Neural cell (in vitro differentiated cells): Measurements from ENCODE around the gene LIM2.
"Not testable (repeated sequence)": the region's sequence is repeated elsewhere in the genome, so short reads cannot be mapped to it uniquely, and the experiment has no call there.

ENCODE experiments used
- CTCF ChIP-seq: fragments of 450-650 bp; IDR thresholded peaks from 2 replicates; pipeline ENCODE4 v1.5.1; 2014; ENCODE audit warnings: antibody characterized with exemption, mild to moderate bottlenecking, moderate library complexity; ENCODE audit not compliant: poor library complexity, severe bottlenecking
- EP300 ChIP-seq: fragments of 450-650 bp; conservative IDR thresholded peaks from 2 replicates; pipeline ENCODE4 v1.6.1; 2014; ENCODE audit warnings: antibody characterized with exemption, mild to moderate bottlenecking, moderate library complexity; ENCODE audit not compliant: poor library complexity, severe bottlenecking
- POLR2AphosphoS5 ChIP-seq: IDR thresholded peaks from 2 replicates; pipeline ENCODE4 v1.6.1; 2012
- RAD21 ChIP-seq: fragments of 450-650 bp; conservative IDR thresholded peaks from 2 replicates; pipeline ENCODE4 v1.6.1; 2014; ENCODE audit warnings: antibody characterized with exemption, mild to moderate bottlenecking, moderate library complexity

DNA sequence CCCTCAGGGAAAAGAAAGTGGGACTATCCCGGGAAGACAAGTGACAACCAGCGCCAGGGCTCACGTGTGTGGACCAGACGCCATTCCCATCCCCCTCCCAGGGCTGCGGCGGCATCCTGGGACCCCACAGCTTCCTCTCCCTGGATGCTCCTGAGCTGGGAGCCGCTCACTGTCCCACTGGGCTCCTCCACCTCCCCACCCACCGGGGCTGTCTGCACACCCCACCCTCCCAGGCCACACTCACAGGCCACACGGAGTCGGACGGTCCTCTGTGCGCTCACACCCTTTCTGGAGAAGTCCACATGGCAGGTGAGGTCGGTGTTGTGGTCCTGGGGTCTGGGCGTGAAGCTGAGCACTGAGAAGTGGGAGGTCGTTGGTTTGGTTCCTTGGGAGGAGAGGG lies 28.6 kb upstream of the LIM2 start:
- not testable (repeated sequence) for TF ChIP-seq CTCF, RAD21, EP300, POLR2AphosphoS5
